Measurements from ENCODE around the gene LCT. TPM values are rescaled to one million over a fixed set of nuclear protein-coding genes. Genes with fewer than 3 reads are reported as not detected.

LCT gene
- total and polyA plus RNA-seq, 2 experiments from 2014 or later = not detected

DNA sequence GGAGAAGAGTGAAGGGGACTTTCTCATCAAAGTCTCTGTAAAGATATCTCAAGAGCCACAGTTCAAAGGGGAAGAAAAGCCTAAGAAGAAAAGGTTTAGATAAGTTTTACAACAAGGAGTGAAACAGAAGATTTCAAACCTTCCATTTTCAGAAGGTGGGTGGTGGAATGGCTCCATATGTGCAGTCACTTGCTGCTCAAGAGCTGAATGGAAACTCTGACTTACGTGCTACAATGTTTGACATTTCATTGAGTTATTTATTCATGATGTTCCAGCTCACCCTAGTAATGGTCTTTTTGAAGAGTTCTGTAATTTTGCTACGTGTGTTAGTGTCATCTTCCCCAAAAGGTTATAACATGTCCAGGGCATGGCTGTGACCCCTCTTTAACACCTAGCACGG lies 21.7 kb downstream of the LCT start (continued):
- TF ChIP-seq, protein P1, sequence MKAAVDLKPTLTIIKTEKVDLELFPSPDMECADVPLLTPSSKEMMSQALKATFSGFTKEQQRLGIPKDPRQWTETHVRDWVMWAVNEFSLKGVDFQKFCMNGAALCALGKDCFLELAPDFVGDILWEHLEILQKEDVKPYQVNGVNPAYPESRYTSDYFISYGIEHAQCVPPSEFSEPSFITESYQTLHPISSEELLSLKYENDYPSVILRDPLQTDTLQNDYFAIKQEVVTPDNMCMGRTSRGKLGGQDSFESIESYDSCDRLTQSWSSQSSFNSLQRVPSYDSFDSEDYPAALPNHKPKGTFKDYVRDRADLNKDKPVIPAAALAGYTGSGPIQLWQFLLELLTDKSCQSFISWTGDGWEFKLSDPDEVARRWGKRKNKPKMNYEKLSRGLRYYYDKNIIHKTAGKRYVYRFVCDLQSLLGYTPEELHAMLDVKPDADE (IDR thresholded peaks at IDR 0.05) = no peak

DNA sequence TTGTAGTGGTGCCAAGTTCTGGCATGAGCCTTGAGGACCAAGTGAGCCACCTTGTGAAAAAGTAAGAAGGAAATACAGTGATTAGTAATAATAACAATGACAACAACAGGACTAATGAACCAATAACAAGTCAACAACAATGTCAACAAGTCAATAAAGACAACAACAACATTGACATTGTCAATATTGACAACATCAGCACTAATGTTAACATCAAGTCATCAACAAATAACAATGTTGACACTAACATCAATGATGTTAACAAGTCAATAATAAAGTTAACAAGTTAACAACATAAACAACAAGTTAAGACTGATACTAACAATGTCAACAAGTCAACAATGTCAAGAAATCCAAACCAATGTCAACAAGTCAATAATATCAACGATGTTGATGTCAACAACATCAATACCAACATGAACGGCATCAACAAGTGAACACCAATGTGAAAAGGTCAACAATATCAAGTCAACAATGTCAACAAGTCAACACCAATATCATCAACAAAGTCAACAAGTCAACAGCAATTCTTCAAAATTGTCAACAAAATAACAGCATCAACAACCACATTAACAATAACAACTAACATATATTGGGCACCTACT lies 24.0 kb downstream of the LCT start:
- H3K27me3 Mint-ChIP-seq (ENCODE audit: insufficient read depth, low read depth, poor library complexity) = peaks cover 3% of the 10 kb centered on the region
- no peak overlapping the region for H3K27ac Mint-ChIP-seq
- H3K36me3 Mint-ChIP-seq (ENCODE audit: low read depth) = no peaks in the 10 kb centered on the region
- no peak for TF ChIP-seq EZH2 (IDR thresholded peaks at IDR 0.05; ENCODE audit: low read depth, unreplicated experiment)
- TF ChIP-seq, protein P2, sequence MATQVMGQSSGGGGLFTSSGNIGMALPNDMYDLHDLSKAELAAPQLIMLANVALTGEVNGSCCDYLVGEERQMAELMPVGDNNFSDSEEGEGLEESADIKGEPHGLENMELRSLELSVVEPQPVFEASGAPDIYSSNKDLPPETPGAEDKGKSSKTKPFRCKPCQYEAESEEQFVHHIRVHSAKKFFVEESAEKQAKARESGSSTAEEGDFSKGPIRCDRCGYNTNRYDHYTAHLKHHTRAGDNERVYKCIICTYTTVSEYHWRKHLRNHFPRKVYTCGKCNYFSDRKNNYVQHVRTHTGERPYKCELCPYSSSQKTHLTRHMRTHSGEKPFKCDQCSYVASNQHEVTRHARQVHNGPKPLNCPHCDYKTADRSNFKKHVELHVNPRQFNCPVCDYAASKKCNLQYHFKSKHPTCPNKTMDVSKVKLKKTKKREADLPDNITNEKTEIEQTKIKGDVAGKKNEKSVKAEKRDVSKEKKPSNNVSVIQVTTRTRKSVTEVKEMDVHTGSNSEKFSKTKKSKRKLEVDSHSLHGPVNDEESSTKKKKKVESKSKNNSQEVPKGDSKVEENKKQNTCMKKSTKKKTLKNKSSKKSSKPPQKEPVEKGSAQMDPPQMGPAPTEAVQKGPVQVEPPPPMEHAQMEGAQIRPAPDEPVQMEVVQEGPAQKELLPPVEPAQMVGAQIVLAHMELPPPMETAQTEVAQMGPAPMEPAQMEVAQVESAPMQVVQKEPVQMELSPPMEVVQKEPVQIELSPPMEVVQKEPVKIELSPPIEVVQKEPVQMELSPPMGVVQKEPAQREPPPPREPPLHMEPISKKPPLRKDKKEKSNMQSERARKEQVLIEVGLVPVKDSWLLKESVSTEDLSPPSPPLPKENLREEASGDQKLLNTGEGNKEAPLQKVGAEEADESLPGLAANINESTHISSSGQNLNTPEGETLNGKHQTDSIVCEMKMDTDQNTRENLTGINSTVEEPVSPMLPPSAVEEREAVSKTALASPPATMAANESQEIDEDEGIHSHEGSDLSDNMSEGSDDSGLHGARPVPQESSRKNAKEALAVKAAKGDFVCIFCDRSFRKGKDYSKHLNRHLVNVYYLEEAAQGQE (IDR thresholded peaks at IDR 0.05; ENCODE audit: unreplicated experiment) = no peak
- no peak for TF ChIP-seq POLR2AphosphoS5 (IDR thresholded peaks at IDR 0.05; ENCODE audit: low read depth)
- TF ChIP-seq JUNB (IDR thresholded peaks at IDR 0.05; ENCODE audit: unreplicated experiment) = no peak
- TF ChIP-seq, protein P3, sequence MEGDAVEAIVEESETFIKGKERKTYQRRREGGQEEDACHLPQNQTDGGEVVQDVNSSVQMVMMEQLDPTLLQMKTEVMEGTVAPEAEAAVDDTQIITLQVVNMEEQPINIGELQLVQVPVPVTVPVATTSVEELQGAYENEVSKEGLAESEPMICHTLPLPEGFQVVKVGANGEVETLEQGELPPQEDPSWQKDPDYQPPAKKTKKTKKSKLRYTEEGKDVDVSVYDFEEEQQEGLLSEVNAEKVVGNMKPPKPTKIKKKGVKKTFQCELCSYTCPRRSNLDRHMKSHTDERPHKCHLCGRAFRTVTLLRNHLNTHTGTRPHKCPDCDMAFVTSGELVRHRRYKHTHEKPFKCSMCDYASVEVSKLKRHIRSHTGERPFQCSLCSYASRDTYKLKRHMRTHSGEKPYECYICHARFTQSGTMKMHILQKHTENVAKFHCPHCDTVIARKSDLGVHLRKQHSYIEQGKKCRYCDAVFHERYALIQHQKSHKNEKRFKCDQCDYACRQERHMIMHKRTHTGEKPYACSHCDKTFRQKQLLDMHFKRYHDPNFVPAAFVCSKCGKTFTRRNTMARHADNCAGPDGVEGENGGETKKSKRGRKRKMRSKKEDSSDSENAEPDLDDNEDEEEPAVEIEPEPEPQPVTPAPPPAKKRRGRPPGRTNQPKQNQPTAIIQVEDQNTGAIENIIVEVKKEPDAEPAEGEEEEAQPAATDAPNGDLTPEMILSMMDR (conservative IDR thresholded peaks at IDR 0.05; ENCODE audit: low read depth in 2 of 2) = no peak
- TF ChIP-seq NANOG (IDR thresholded peaks at IDR 0.05; ENCODE audit: borderline replicate concordance) = no peak
- no peak for TF ChIP-seq ZNF114 (CRISPR knock-in tag; IDR thresholded peaks at IDR 0.05)
- TF ChIP-seq, protein P1 (IDR thresholded peaks at IDR 0.05) = no peak
- TF ChIP-seq CREB1 (CRISPR knock-in tag; IDR thresholded peaks at IDR 0.05; ENCODE audit: low read depth) = no peak
- no peak for TF ChIP-seq STAT1 (IDR thresholded peaks at IDR 0.05; ENCODE audit: unreplicated experiment)
- TF ChIP-seq, protein P4, sequence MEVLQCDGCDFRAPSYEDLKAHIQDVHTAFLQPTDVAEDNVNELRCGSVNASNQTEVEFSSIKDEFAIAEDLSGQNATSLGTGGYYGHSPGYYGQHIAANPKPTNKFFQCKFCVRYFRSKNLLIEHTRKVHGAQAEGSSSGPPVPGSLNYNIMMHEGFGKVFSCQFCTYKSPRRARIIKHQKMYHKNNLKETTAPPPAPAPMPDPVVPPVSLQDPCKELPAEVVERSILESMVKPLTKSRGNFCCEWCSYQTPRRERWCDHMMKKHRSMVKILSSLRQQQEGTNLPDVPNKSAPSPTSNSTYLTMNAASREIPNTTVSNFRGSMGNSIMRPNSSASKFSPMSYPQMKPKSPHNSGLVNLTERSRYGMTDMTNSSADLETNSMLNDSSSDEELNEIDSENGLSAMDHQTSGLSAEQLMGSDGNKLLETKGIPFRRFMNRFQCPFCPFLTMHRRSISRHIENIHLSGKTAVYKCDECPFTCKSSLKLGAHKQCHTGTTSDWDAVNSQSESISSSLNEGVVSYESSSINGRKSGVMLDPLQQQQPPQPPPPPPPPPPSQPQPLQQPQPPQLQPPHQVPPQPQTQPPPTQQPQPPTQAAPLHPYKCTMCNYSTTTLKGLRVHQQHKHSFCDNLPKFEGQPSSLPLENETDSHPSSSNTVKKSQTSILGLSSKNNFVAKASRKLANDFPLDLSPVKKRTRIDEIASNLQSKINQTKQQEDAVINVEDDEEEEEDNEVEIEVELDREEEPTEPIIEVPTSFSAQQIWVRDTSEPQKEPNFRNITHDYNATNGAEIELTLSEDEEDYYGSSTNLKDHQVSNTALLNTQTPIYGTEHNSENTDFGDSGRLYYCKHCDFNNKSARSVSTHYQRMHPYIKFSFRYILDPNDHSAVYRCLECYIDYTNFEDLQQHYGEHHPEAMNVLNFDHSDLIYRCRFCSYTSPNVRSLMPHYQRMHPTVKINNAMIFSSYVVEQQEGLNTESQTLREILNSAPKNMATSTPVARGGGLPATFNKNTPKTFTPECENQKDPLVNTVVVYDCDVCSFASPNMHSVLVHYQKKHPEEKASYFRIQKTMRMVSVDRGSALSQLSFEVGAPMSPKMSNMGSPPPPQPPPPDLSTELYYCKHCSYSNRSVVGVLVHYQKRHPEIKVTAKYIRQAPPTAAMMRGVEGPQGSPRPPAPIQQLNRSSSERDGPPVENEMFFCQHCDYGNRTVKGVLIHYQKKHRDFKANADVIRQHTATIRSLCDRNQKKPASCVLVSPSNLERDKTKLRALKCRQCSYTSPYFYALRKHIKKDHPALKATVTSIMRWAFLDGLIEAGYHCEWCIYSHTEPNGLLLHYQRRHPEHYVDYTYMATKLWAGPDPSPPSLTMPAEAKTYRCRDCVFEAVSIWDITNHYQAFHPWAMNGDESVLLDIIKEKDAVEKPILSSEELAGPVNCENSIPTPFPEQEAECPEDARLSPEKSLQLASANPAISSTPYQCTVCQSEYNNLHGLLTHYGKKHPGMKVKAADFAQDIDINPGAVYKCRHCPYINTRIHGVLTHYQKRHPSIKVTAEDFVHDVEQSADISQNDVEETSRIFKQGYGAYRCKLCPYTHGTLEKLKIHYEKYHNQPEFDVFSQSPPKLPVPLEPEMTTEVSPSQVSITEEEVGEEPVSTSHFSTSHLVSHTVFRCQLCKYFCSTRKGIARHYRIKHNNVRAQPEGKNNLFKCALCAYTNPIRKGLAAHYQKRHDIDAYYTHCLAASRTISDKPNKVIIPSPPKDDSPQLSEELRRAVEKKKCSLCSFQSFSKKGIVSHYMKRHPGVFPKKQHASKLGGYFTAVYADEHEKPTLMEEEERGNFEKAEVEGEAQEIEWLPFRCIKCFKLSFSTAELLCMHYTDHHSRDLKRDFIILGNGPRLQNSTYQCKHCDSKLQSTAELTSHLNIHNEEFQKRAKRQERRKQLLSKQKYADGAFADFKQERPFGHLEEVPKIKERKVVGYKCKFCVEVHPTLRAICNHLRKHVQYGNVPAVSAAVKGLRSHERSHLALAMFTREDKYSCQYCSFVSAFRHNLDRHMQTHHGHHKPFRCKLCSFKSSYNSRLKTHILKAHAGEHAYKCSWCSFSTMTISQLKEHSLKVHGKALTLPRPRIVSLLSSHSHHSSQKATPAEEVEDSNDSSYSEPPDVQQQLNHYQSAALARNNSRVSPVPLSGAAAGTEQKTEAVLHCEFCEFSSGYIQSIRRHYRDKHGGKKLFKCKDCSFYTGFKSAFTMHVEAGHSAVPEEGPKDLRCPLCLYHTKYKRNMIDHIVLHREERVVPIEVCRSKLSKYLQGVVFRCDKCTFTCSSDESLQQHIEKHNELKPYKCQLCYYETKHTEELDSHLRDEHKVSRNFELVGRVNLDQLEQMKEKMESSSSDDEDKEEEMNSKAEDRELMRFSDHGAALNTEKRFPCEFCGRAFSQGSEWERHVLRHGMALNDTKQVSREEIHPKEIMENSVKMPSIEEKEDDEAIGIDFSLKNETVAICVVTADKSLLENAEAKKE (CRISPR knock-in tag; IDR thresholded peaks at IDR 0.05) = no peak

More for the DNA sequence above, 24.0 kb downstream of the LCT start:
- H3K9me2 ChIP-seq (ENCODE audit: insufficient read depth) = no peaks in the 10 kb centered on the region
- H3K4me2 ChIP-seq = no peak overlapping the region
- H3F3A ChIP-seq (replicated peaks; ENCODE audit: low read depth) = no peaks in the 10 kb centered on the region
- no peaks in the 10 kb centered on the region for H3K27me3 ChIP-seq (ENCODE audit: insufficient read depth)
- no peak overlapping the region for H3K27ac ChIP-seq (ENCODE audit: low read depth)
- H3K79me2 ChIP-seq (replicated peaks; ENCODE audit: insufficient read depth) = no peaks in the 10 kb centered on the region
- no peak overlapping the region for H3K4me3 Mint-ChIP-seq
- H4K20me1 ChIP-seq (replicated peaks; ENCODE audit: insufficient read depth) = no peaks in the 10 kb centered on the region
- ATAC-seq (no peak), DNase-seq (ENCODE audit: low spot score) (no peak)
- H3K4me3 ChIP-seq = no peak overlapping the region
- no peaks in the 10 kb centered on the region for H3K36me3 ChIP-seq (ENCODE audit: insufficient read depth)
- H3K4me1 Mint-ChIP-seq = no peaks in the 10 kb centered on the region
- no peaks in the 10 kb centered on the region for H3K4me1 ChIP-seq (ENCODE audit: insufficient read depth)
- H2AFZ ChIP-seq = no peak overlapping the region
- H3K9me3 Mint-ChIP-seq = peaks cover 4% of the 10 kb centered on the region; the same call in 1 of the 3 replicates

All from GM23338 (cell line).